Stimulated activated CD8-positive, alpha-beta memory T cell treated with anti-CD3 and anti-CD28 coated beads, Interleukin-12 subunit alpha, Interleukin-12 subunit beta, amount 100 ng/mL, for 24 hours (primary cell): ENCODE measurements around the gene XCR1.
"Not testable (repeated sequence)": the region's sequence is repeated elsewhere in the genome, so short reads cannot be mapped to it uniquely, and the experiment has no call there.

Experiments used
- DNase-seq: peaks from one replicate; pipeline ENCODE4 v3.0.0-alpha.2; 2020; ENCODE audit errors: extremely low read depth

Gene XCR1

DNA sequence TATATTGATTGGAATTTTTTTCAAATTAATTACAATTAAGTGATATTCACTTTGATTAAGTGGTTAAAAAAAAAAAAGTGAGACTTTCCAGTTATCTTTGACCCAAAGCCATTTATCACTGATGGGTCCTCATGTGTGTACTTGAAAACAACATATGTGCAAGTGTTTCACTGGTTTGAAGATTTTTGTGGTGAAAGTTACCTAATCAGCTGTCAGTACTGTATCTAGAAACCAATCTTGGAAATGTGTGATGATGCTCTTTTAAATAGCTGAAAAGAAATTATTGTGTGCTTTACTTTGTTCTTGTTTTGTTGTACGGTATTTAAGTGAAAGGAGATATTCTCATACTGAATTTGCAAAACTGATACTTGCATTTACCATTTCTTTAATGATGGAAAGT is 11.6 kb upstream of the XCR1 start:
- no peak for DNase-seq

DNA sequence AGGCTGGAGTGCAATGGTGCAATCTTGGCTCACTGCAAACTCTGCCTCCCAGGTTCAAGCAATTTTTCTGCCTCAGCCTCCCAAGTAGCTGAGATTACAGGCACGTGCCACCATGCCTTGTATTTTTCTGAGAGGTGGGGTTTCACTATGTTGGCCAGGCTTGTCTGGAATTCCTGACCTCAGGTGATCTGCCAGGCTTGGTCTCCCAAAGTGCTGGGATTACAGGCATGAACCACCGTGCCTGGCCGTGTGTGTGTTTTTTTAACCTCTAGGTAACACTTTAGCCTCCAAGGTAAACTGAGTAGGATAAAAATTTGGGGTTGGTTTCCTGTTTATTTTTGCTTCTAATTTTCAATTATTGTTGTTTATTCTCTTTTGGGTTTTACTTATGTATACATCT is 10.8 kb upstream of the XCR1 start:
- DNase-seq = not testable (repeated sequence)

DNA sequence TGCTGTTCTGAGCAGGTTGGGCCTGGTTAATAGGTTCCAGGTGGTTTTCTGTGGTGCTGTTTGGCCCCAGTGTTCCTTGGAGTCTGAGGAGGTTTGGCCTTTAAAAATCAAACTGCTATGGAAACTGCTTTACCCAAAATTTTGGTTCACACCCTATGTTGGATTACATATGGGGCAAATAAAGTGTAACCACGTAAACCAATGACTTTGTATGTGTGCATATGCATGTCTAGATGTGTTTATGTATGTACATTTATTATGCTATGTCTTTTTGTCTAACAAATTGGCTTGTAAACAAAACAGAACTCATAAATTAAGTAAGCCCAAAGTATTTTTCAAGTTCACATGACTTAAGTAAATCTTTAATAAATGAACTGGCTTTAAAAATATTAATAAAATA is 8.9 kb upstream of the XCR1 start:
- no peak for DNase-seq

DNA sequence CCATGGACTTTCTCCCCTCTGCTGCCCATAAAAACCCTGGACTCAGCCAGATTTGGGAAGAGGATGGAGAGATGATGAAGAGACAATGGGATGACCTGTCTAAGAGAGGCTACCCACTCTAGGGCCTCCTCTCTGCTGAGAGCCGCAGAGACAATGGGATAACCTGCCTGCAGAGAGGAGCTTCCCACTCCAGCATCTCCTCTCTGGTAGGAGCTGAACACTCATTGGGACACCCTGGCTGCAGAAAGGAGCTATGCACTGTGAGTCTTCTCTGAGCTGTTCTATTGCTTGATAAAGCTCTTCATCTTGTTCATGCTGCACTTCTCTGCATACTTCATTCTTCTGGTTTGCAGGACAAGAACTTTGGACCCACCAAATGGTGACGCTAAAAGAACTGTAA is 4.5 kb upstream of the XCR1 start:
- DNase-seq = no peak

DNA sequence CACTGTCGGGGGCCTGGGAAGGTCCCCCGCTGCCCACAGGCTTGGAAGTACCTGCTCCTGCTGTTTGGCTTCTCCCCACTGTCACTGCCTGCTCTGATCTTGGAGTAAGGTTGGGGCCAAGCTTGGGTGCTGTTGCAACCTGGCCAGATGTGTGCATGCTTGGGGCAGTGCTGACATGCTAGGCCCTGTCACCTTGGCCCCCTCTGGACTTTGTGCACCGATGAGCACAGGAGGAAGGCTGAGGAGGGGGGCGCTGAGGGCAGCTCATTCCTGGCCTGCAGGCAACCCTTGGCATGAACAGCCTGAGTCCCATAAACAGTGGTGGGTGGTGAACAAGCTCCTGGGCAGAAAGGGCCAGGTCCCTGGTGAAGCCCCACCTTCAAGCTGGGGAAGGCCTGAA is 4.0 kb upstream of the XCR1 start:
- no peak for DNase-seq

DNA sequence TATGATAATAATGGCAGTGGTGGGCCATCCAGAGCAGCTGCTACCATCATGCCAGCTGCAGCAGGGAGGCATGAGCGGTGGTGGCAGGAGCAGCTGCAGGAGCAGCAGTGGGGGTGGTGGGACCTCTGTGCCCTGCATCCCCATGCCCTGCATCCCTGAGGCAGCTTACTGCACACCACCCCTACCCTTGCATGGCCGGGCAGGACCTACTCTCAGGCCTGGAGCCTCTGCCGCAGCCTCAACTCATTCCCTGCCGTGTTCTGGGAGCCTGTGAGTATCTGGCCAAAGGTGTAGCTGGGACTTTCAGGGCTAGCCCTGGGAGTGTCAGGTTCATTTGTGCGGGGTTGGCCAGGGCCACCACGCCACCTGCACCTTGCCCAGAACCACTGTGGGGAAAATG is 3.3 kb upstream of the XCR1 start:
- DNase-seq = no peak

DNA sequence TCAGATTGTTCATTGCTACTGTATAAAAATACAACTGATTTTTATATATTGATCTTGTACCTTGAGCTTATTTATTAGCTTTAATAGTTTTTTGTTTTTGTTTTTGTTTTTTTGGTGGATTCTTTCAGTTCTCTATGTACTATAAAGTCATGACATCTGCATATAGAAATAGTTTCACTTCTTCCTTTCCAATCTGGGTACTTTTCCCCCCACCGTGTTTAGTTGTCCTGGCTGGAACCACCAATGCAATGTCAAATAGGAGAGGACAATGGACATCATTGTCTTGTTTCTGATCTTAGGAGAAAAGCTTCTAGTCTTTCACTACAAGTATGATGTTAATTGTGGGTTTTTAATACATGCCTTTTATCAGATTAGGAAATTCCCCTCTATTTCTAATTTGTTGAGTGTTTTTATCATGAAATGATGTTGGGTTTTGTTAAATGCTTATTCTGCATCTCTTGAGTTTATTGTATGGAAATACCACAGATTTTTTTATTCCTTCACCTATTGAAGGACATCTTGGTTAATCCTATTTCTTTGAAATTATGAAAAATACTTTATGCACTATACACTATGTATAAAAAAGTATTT is 2.8 kb upstream of the XCR1 start:
- no peak for DNase-seq

DNA sequence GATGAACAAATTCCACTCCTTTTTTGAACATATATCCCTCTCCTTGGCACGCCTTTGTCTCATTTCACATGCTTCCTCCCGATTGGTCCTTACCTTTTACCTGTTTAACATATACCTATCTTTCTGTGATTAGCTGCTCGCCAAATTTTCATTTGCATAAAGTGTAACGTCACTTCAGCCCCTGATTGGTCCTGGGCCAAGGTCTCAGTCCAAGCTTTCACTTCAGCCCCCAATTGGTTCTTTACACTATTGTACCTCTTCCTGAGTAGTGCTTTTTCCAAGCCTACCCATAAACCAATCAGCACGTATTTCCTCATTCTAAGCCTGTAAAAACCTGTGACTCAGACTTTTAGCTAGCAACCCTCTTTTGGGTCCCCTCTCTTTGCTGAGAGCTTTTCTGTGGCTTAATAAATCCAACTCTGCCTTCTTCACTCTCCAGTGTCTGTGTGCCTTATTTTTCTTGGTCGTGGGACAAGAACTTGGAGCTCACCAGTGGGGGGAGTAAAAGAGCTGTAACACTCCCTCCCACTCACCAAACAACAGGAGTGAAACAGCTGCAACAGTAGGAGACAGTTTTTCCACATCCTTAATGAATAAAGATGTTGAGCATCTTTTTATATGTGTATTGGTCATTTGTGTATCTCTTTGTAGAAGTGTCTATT is 584 bp upstream of the XCR1 start:
- DNase-seq = no peak

DNA sequence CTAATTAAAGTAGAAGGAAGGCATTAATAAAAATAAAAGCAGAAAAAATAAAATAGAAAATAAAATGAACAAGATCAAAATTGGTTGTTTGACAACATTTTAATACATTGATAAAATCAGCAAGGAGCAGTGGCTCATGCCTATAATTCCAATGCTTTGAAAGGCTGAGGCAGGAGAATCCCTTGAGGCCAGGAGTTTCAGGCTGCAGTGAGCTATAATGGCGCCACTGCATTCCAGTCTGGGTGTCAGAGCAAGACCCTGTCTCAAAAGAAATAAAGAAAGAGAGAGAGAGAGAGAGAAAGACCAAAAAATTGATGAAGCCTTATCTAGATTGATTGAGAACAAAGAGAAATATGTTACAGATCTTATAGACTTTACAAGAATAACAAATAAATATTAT is 2.1 kb downstream of the XCR1 start:
- DNase-seq = no peak

DNA sequence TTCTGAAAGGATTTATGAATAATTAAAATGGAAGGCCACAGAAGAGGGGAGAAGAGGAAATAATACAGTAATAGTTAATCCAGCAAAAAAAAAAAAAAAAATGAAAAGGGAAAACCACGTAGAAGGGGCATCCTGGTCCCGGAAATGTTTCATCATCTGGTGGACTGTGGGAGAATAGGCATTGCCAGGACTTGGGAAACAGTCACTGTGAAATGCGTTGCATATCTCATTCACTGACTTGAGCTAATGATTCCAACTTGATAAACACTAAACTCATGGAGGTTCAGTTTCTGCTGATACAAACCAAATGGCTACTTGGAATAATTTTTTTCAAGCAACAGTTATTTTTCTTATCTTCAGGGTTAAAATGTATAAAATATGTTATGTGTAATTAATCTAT is 3.2 kb downstream of the XCR1 start:
- DNase-seq = no peak

DNA sequence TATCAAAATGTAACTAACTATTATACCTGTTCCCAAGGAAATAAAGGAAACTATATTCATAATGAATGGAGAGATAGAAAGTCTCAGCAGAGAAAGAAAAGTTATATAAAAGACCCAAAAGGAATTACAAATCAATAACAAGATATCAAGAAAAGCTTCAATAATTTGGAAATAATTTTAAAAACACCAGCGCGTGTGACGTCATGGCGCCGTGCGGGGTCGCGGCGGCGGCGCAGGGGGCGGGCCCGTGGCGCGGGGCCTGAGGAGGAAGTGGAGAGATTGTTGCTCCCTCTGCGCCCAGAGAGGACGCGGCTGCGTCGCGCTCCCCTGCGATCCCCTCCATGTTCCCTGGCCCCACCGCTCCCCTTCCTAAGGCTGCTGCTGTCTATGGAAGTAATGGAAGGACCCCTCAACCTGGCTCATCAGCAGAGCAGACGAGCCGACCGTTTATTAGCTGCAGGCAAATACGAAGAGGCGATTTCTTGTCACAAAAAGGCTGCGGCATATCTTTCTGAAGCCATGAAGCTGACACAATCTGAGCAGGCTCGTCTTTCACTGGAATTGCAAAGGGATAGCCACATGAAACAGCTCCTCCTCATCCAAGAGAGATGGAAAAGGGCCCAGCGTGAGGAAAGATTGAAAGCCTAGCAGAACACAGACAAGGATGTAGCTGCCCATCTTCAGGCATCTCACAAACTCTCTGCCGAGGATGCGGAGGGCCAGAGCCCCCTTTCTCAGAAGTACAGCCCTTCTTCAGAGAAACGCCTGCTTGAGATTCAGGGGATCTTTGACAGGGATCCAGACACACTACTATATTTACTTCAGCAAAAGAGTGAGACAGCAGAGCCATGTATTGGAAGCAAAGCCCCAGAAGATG is 4.1 kb downstream of the XCR1 start:
- DNase-seq = no peak

DNA sequence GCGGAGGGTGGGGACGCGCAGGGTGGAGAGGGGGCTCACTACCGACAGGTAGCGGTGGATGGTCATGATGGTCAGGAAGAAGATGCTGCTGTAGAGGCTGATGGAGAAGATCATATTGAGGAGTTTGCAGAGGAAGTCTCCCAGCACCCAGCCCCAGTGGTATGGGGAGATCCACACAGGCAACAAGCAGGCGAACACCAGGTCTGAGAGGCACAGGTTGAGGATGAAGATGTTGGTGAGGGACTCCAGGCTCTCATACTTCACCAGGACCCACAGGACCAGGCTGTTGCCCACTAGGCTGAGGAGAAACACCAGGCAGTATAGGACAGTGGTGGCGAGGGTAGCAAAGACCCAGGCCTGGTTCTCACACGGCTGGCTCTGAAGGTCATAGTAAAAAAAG is 5.8 kb downstream of the XCR1 start:
- DNase-seq = no peak

DNA sequence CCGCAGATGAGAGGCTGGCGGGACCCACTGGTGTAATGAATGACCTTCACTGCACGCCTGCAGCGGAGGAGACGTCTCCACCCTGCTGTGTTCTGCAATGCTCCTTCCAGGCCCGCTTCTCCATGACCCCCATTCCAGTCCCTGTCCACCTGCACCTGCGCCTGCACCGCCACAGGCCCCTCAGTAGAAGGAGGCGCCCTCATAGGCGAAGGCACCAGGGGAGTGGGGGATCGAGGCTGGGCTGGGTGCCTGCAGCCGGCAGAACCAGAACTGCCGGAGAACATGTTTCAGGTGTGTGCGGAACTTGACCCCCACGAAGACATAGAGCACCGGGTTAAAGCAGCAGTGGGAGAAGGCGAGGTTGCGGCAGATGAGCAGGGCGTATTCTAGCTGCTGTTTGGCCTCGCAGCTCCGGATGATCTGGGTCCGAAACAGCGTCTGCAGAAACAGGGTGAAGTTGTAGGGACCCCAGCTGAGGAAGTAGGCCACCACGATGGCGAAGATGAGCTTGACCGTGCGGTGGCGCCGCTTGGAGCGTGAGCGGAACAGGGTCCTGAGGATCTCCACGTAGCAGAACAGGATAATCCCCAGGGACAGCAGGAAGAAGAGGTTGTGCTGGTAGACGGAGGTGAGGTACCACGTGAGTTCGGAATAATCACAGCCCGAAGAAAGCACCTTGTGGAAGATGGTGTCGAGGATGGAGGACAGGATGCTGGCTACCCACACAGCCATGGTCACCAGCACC is 6.3 kb downstream of the XCR1 start:
- no peak for DNase-seq

DNA sequence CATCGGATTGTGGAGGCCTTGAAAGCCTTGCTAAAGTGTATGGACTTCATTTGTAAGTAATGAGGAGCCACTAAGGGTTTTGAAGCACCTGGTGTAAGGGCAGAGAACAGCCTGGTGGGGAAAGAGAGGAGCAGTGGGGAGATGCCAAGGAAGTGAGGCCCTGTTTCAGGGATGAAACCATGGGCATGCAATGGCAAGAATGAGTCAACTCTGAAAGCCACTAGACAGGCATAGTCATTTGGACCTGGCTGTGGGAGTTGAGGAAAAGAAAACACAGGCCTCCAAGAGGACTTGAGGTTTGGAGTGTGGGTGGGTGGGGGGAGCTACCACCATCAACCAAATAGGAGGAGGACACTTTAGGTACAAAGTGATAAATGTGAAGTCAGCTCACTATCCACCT is 7.6 kb downstream of the XCR1 start:
- DNase-seq = peak; percentile 3

DNA sequence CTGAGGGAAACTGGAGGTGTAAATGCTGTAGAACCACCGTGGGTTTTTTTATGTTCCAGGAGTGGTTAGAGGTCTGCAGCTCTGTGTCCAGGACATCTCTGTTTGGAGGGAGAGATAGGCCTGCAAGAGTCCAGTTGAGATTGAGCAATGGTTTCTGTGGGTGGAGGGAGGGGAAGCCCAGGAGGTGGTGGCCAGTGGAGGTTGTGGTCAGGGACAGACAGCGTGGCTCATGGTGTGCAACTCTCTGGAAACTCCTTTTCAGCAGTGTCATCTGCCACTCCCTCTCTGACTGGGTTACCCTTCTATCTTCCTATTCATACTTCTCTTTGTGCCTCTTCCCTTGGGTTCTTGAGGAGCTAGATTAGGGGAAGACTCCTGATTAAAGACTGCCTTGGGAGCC is 9.6 kb downstream of the XCR1 start:
- no peak for DNase-seq

DNA sequence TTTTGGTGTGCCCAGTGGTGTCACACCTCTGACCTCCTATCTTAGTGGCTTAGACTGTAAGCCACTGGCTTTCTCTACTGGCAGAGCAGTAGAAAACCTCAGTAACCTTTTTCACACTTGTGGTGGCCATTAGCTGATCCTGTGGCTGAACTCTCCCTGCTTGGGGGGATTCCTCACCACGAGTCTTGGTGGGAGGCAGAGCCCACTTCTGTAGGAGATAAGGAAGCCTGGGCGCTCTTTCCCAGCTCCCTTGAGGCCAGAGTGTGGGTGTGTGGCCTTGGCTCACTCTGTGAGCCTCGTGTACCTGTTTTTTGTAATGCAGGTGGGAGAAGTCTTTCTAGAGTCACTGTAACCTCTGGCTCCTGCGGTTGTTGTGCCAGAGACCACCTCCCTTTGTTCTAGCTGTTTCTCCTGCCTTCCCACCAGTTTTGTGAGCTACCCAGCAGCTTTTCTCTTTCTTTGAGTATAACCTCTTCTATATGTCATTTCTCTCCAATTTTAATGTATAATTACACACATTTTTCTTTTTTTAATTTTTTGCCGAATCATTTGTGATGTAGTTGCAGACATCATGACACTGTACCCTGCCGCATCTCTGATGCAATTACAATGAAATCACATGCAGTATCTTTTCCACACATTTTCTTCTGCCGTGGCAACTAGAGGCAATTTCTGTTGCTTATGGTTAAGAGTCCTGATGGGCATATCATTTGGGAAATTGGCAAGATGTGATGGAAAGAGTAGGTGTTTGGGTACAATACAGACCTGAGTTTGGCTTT is 13.8 kb downstream of the XCR1 start:
- no peak for DNase-seq

DNA sequence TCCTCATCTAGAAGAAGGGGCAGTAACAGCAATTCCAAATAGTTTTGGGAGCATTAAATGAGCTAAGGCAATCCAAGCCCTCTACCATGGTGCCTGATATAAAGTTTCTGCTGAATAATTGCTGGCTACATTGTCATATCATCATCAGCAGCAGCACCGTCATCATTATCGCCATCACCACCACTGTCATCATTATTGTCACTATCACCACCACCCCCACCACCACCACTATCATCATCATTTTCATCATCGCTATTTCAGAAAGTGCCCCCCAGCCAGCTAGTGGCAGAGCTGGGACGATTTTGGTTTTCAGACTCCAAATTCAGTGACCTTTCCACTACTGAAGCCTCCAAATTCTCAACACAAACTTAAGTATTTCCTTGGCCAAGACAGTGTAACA is 15.0 kb downstream of the XCR1 start:
- no peak for DNase-seq

DNA sequence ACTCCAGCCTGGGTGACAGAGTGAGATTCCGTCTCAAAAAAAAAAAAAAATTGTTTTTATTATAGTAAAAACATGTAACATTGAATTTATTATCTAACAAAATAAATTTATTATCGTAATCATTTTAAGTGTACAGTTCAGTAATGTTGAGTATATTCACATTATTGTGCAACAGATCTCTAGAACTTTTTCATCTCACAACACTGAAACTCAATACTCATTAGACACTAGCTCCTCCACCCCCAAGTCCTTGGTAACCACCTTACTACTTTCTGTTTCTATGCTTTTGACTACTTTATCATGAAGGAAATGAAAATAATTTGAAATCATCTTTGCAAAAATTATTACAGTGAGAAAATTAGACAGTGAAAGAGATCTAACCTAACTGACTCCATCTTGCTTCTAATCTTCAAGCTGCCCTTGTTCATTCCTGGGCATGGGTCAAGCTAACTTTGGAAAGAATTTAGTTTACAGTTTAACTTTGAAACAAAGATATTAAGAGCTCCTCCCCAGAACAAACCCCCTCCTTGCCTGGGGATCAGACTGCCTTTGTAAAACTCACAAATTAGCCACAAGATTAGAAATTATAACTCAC is 16.7 kb downstream of the XCR1 start:
- no peak for DNase-seq

DNA sequence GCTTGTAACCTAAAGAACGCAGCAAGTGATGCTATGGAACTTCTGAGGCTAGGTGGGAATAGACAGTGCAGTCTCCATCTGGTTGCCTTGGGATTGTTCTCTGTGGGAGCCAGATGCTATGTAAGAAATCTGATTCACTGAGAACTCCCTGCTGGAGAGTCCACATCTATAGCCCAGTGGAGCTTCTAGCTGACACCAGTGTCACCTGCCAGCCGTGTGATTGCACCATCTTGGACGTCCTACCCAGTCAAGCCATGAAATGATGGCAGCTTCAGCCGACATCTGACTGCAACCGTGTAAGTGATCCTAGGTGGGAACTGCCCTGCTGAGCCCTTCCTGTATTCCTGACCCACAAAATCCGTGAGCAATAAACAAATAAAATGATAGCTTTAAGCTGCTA is 19.2 kb downstream of the XCR1 start:
- DNase-seq = no peak

DNA sequence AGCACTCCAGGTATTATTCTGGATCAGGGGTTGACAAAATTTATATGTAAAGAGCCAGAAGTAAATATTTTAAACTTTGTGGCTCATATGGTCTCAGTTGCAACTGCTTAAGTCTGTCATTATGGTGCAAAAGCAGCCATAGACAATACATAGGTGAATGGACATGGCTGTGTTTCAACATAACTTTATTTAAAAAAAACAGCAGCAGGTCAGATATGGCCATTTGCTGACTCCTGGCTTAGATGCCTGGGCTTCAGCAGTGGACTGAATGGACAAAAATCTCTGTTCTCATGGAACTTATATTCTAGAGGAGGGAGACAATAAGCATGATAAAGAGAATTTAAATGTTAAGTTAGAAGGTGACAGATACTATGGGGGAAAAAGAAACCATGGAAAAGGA is 20.0 kb downstream of the XCR1 start:
- no peak for DNase-seq
